ENCODE measurements around the gene DGKB.

DGKB gene

GRCh38 chr7:14676896-14677295, 225.7 kb downstream of the DGKB start:
- DNase-seq, result no peak

GRCh38 chr7:14673202-14673601, 229.3 kb downstream of the DGKB start:
- DNase-seq, result no peak

GRCh38 chr7:14666913-14667312, 235.6 kb downstream of the DGKB start:
- no peak for DNase-seq

- DNase-seq, result no peak
These were observed 236.2 kb downstream of the DGKB start for GRCh38 chr7:14666304-14666703.

GRCh38 chr7:14639801-14640200, 262.8 kb downstream of the DGKB start:
- no peak for DNase-seq

- DNase-seq, result no peak
These were observed 263.2 kb downstream of the DGKB start for GRCh38 chr7:14639329-14639728.

- no peak for DNase-seq
These were observed 264.6 kb downstream of the DGKB start for GRCh38 chr7:14637968-14638367.

GRCh38 chr7:14635955-14636354, 266.6 kb downstream of the DGKB start:
- no peak for DNase-seq

GRCh38 chr7:14630048-14630447, 272.5 kb downstream of the DGKB start:
- DNase-seq, result no peak

- no peak for DNase-seq
These were observed 274.0 kb downstream of the DGKB start for GRCh38 chr7:14628516-14628915.

- DNase-seq, result no peak
These were observed 276.5 kb downstream of the DGKB start for GRCh38 chr7:14626076-14626475.

GRCh38 chr7:14622559-14622958, 280.0 kb downstream of the DGKB start:
- DNase-seq, result no peak

GRCh38 chr7:14606101-14606500, 296.4 kb downstream of the DGKB start:
- no peak for DNase-seq

- DNase-seq, result no peak
These were observed 297.9 kb downstream of the DGKB start for GRCh38 chr7:14604606-14605005.

- DNase-seq, result no peak
These were observed 299.7 kb downstream of the DGKB start for GRCh38 chr7:14602851-14603250.

GRCh38 chr7:14600766-14601367, 301.7 kb downstream of the DGKB start:
- no peak for DNase-seq

- no peak for DNase-seq
These were observed 303.6 kb downstream of the DGKB start for GRCh38 chr7:14598978-14599377.

GRCh38 chr7:14596421-14596820, 306.1 kb downstream of the DGKB start:
- DNase-seq, result no peak

- no peak for DNase-seq
These were observed 312.3 kb downstream of the DGKB start for GRCh38 chr7:14590206-14590605.

- no peak for DNase-seq
These were observed 317.3 kb downstream of the DGKB start for GRCh38 chr7:14585232-14585631.

GRCh38 chr7:14583518-14583917, 319.0 kb downstream of the DGKB start:
- DNase-seq, result no peak

- DNase-seq, result no peak
These were observed 320.5 kb downstream of the DGKB start for GRCh38 chr7:14582010-14582409.

GRCh38 chr7:14579971-14580370, 322.6 kb downstream of the DGKB start:
- no peak for DNase-seq

- DNase-seq, result no peak
These were observed 326.0 kb downstream of the DGKB start for GRCh38 chr7:14576578-14576977.

- DNase-seq, result no peak
These were observed 331.6 kb downstream of the DGKB start for GRCh38 chr7:14570750-14571607.
